ENCODE measurements around the gene SHISAL2A.

- TF ChIP-seq POLR2A (IDR thresholded peaks at IDR 0.05) (no peak), CTCF (IDR thresholded peaks at IDR 0.05) (no peak), EP300 (IDR thresholded peaks at IDR 0.05) (no peak)
Observed at GRCh38 chr1:52613636-52614373, 19.2 kb upstream of the SHISAL2A start.
